HEK293 (cell line): Measurements from ENCODE around the gene RLF.

Source experiments
- BCL11A ChIP-seq: fragments of 450-650 bp; formaldehyde crosslinking; IDR thresholded peaks from 2 replicates; pipeline ENCODE4 v1.5.1; 2016; ENCODE audit warnings: low read depth, missing biosample characterization, missing genetic modification characterization
- IKZF3 ChIP-seq: fragments of 450-650 bp; IDR thresholded peaks from 2 replicates; pipeline ENCODE4 v1.5.0; 2018; ENCODE audit warnings: missing biosample characterization, mild to moderate bottlenecking, missing genetic modification characterization, moderate library complexity
- MEIS1 ChIP-seq: sonication (generic); formaldehyde crosslinking; IDR thresholded peaks from 2 replicates; pipeline ENCODE4 v1.8.1; 2022; ENCODE audit warnings: missing genetic modification reagents, mild to moderate bottlenecking, borderline replicate concordance
- OVOL3 ChIP-seq: fragments of 450-650 bp; formaldehyde crosslinking; IDR thresholded peaks from 2 replicates; pipeline ENCODE4 v1.5.1; 2016; ENCODE audit warnings: missing biosample characterization, missing genetic modification characterization
- PRDM1 ChIP-seq: fragments of 450-650 bp; formaldehyde crosslinking; IDR thresholded peaks from 2 replicates; pipeline ENCODE4; 2016; ENCODE audit warnings: missing biosample characterization, missing genetic modification characterization
- SP3 ChIP-seq: fragments of 450-650 bp; formaldehyde crosslinking; IDR thresholded peaks from 2 replicates; pipeline ENCODE4 v1.5.1; 2016; ENCODE audit warnings: missing biosample characterization, missing genetic modification characterization
- ZBTB7A ChIP-seq: fragments of 450-650 bp; formaldehyde crosslinking; IDR thresholded peaks from 2 replicates; pipeline ENCODE4 v1.5.1; 2016; ENCODE audit warnings: low read depth, missing biosample characterization, missing genetic modification characterization
- ZFP41 ChIP-seq: fragments of 450-650 bp; formaldehyde crosslinking; IDR thresholded peaks from 2 replicates; pipeline ENCODE4 v1.5.1; 2016; ENCODE audit warnings: missing biosample characterization, missing genetic modification characterization, borderline replicate concordance
- ZNF114 ChIP-seq: fragments of 450-650 bp; formaldehyde crosslinking; IDR thresholded peaks from 2 replicates; pipeline ENCODE4 v1.5.0; 2017; ENCODE audit warnings: missing biosample characterization, missing genetic modification characterization
- ZNF202 ChIP-seq: fragments of 450-650 bp; formaldehyde crosslinking; IDR thresholded peaks from 2 replicates; pipeline ENCODE4 v1.5.1; 2016; ENCODE audit warnings: missing biosample characterization, missing genetic modification characterization, borderline replicate concordance
- ZNF211 ChIP-seq: fragments of 450-650 bp; formaldehyde crosslinking; IDR thresholded peaks from 2 replicates; pipeline ENCODE4 v1.5.1; 2016; ENCODE audit warnings: low read depth, missing biosample characterization, missing genetic modification characterization
- ZNF23 ChIP-seq: fragments of 450-650 bp; formaldehyde crosslinking; IDR thresholded peaks from 2 replicates; pipeline ENCODE4 v1.5.1; 2016; ENCODE audit warnings: missing biosample characterization, missing genetic modification characterization, borderline replicate concordance
- ZNF302 ChIP-seq: fragments of 450-650 bp; formaldehyde crosslinking; IDR thresholded peaks from 2 replicates; pipeline ENCODE4 v1.5.1; 2016; ENCODE audit warnings: missing biosample characterization, missing genetic modification characterization, low read depth
- ZNF473 ChIP-seq: fragments of 450-650 bp; formaldehyde crosslinking; IDR thresholded peaks from 2 replicates; pipeline ENCODE4 v1.5.1; 2017; ENCODE audit warnings: missing biosample characterization, missing genetic modification characterization
- ZNF48 ChIP-seq: fragments of 450-650 bp; formaldehyde crosslinking; IDR thresholded peaks from 2 replicates; pipeline ENCODE4 v1.5.1; 2016; ENCODE audit warnings: missing biosample characterization, missing genetic modification characterization
- ZNF510 ChIP-seq: fragments of 450-650 bp; formaldehyde crosslinking; IDR thresholded peaks from 2 replicates; pipeline ENCODE4 v1.5.1; 2018; ENCODE audit warnings: mild to moderate bottlenecking, missing genetic modification characterization, missing biosample characterization; ENCODE audit not compliant: insufficient replicate concordance
- ZNF549 ChIP-seq: fragments of 450-650 bp; IDR thresholded peaks from 2 replicates; pipeline ENCODE4 v1.5.1; 2018; ENCODE audit warnings: missing biosample characterization, missing genetic modification characterization, mild to moderate bottlenecking, inconsistent platforms, moderate library complexity
- ZNF558 ChIP-seq: fragments of 450-650 bp; formaldehyde crosslinking; IDR thresholded peaks from 2 replicates; pipeline ENCODE4 v1.5.1; 2016; ENCODE audit warnings: missing biosample characterization, missing genetic modification characterization
- ZNF585B ChIP-seq: fragments of 450-650 bp; formaldehyde crosslinking; IDR thresholded peaks from 2 replicates; pipeline ENCODE4 v1.5.1; 2016; ENCODE audit warnings: missing biosample characterization, missing genetic modification characterization
- ZSCAN23 ChIP-seq: fragments of 450-650 bp; formaldehyde crosslinking; IDR thresholded peaks from 2 replicates; pipeline ENCODE4 v1.5.1; 2016; ENCODE audit warnings: missing biosample characterization, missing genetic modification characterization
- ZXDB ChIP-seq: fragments of 450-650 bp; formaldehyde crosslinking; IDR thresholded peaks from 2 replicates; pipeline ENCODE4 v1.5.1; 2016; ENCODE audit warnings: missing biosample characterization, missing genetic modification characterization
- TF ChIP-seq, protein P1 (sequence below): fragments of 450-650 bp; formaldehyde crosslinking; IDR thresholded peaks from 2 replicates; pipeline ENCODE4 v1.5.1; 2016; ENCODE audit warnings: missing biosample characterization, missing genetic modification characterization
- TF ChIP-seq, protein P2 (sequence below): fragments of 450-650 bp; formaldehyde crosslinking; IDR thresholded peaks from 2 replicates; pipeline ENCODE4 v1.5.1; 2016; ENCODE audit warnings: missing biosample characterization, missing genetic modification characterization, borderline replicate concordance
- TF ChIP-seq, protein P3 (sequence below): fragments of 450-650 bp; formaldehyde crosslinking; IDR thresholded peaks from 2 replicates; pipeline ENCODE4 v1.5.1; 2016; ENCODE audit warnings: missing biosample characterization, missing genetic modification characterization
- TF ChIP-seq, protein P4 (sequence below): fragments of 450-650 bp; formaldehyde crosslinking; IDR thresholded peaks from 2 replicates; pipeline ENCODE4 v1.5.1; 2016; ENCODE audit warnings: missing biosample characterization, missing genetic modification characterization
- TF ChIP-seq, protein P5 (sequence below): fragments of 450-650 bp; formaldehyde crosslinking; optimal IDR thresholded peaks from 2 replicates; pipeline ENCODE3; 2016; ENCODE audit warnings: missing biosample characterization, mild to moderate bottlenecking, missing genetic modification characterization
- TF ChIP-seq, protein P6 (sequence below): fragments of 450-650 bp; formaldehyde crosslinking; IDR thresholded peaks from 2 replicates; pipeline ENCODE4 v1.5.1; 2016; ENCODE audit warnings: missing biosample characterization, missing genetic modification characterization

The RLF gene

DNA sequence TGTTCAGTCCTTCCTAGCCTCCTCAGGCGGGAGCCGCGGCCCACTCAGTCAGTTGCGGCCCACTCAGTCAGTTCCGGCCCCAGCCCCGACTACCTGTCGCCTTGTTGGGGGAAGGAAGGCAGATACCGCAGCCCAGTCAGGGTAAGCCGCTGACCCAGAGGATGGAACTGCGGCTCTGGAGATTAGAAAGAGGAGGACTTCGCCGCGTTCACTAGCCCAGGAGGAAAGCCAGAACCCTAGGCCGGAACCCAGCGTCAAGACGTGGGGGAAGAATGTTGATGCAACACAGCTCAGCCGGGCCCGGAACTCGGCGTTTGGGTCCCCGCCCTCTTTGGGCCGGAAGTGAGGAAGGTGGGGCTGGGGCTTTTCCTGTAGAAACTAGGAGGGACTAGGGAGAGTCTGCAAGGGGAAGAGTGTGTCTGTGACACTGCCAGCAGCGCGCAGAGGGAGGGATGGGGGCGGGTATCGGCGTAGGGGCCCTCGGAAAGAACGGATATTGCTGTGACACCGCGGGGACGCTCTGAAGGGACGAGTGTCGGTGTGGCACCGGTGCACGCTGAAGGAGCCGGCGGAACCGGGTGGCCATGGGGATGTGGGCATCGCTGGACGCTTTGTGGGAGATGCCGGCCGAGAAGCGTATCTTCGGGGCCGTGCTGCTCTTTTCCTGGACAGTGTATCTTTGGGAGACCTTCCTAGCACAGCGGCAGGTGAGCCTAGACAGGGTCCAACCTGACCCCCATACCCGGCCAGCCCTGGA lies 96.7 kb downstream of the RLF start, which contains the start of gene ZMPSTE24 (continued):
- TF ChIP-seq, protein P1, sequence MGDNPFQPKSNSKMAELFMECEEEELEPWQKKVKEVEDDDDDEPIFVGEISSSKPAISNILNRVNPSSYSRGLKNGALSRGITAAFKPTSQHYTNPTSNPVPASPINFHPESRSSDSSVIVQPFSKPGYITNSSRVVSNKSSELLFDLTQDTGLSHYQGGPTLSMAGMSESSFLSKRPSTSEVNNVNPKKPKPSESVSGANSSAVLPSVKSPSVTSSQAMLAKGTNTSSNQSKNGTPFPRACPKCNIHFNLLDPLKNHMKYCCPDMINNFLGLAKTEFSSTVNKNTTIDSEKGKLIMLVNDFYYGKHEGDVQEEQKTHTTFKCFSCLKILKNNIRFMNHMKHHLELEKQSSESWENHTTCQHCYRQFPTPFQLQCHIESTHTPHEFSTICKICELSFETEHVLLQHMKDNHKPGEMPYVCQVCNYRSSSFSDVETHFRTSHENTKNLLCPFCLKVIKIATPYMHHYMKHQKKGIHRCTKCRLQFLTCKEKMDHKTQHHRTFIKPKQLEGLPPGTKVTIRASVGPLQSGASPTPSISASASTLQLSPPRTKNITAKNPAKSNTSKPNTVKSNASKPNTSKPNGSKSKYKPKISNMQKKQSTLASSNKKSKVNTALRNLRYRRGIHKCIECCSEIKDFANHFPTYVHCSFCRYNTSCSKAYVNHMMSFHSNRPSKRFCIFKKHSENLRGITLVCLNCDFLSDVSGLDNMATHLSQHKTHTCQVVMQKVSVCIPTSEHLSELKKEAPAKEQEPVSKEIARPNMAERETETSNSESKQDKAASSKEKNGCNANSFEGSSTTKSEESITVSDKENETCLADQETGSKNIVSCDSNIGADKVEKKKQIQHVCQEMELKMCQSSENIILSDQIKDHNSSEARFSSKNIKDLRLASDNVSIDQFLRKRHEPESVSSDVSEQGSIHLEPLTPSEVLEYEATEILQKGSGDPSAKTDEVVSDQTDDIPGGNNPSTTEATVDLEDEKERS (tag by site-specific recombination) = peak; percentile 95; the same call in 1 of the 2 replicates
- TF ChIP-seq, protein P2, sequence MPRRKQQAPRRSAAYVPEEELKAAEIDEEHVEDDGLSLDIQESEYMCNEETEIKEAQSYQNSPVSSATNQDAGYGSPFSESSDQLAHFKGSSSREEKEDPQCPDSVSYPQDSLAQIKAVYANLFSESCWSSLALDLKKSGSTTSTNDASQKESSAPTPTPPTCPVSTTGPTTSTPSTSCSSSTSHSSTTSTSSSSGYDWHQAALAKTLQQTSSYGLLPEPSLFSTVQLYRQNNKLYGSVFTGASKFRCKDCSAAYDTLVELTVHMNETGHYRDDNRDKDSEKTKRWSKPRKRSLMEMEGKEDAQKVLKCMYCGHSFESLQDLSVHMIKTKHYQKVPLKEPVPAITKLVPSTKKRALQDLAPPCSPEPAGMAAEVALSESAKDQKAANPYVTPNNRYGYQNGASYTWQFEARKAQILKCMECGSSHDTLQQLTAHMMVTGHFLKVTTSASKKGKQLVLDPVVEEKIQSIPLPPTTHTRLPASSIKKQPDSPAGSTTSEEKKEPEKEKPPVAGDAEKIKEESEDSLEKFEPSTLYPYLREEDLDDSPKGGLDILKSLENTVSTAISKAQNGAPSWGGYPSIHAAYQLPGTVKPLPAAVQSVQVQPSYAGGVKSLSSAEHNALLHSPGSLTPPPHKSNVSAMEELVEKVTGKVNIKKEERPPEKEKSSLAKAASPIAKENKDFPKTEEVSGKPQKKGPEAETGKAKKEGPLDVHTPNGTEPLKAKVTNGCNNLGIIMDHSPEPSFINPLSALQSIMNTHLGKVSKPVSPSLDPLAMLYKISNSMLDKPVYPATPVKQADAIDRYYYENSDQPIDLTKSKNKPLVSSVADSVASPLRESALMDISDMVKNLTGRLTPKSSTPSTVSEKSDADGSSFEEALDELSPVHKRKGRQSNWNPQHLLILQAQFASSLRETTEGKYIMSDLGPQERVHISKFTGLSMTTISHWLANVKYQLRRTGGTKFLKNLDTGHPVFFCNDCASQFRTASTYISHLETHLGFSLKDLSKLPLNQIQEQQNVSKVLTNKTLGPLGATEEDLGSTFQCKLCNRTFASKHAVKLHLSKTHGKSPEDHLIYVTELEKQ = peak; percentile 70
- TF ChIP-seq ZNF302 (peak; percentile 77; the same call in 1 of the 2 replicates), ZNF510 (peak; percentile 4), SP3 (tag by site-specific recombination) (peak; percentile 100), ZSCAN23 (tag by site-specific recombination) (peak; percentile 96), ZFP41 (0 out of 2 replicates have a peak, but pooled peaks have one; percentile 88), ZBTB7A (tag by site-specific recombination) (peak; percentile 87; the same call in 1 of the 2 replicates), BCL11A (0 out of 2 replicates have a peak, but pooled peaks have one; percentile 31), ZNF558 (peak; percentile 79), MEIS1 (CRISPR knock-in tag) (no peak), ZNF549 (no peak), OVOL3 (peak; percentile 87), ZXDB (tag by site-specific recombination) (peak; percentile 99), ZNF48 (no peak), ZNF585B (tag by site-specific recombination) (no peak), ZNF211 (no peak), PRDM1 (peak; percentile 90), IKZF3 (peak; percentile 92), ZNF202 (no peak), ZNF114 (tag by site-specific recombination) (no peak), ZNF23 (tag by site-specific recombination) (no peak), ZNF473 (tag by site-specific recombination) (no peak)
- TF ChIP-seq, protein P3, sequence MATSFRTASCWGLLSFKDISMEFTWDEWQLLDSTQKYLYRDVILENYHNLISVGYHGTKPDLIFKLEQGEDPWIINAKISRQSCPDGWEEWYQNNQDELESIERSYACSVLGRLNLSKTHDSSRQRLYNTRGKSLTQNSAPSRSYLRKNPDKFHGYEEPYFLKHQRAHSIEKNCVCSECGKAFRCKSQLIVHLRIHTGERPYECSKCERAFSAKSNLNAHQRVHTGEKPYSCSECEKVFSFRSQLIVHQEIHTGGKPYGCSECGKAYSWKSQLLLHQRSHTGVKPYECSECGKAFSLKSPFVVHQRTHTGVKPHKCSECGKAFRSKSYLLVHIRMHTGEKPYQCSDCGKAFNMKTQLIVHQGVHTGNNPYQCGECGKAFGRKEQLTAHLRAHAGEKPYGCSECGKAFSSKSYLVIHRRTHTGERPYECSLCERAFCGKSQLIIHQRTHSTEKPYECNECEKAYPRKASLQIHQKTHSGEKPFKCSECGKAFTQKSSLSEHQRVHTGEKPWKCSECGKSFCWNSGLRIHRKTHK (tag by site-specific recombination) = no peak
- TF ChIP-seq, protein P4, sequence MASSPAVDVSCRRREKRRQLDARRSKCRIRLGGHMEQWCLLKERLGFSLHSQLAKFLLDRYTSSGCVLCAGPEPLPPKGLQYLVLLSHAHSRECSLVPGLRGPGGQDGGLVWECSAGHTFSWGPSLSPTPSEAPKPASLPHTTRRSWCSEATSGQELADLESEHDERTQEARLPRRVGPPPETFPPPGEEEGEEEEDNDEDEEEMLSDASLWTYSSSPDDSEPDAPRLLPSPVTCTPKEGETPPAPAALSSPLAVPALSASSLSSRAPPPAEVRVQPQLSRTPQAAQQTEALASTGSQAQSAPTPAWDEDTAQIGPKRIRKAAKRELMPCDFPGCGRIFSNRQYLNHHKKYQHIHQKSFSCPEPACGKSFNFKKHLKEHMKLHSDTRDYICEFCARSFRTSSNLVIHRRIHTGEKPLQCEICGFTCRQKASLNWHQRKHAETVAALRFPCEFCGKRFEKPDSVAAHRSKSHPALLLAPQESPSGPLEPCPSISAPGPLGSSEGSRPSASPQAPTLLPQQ (tag by site-specific recombination) = peak; percentile 97
- TF ChIP-seq, protein P5, sequence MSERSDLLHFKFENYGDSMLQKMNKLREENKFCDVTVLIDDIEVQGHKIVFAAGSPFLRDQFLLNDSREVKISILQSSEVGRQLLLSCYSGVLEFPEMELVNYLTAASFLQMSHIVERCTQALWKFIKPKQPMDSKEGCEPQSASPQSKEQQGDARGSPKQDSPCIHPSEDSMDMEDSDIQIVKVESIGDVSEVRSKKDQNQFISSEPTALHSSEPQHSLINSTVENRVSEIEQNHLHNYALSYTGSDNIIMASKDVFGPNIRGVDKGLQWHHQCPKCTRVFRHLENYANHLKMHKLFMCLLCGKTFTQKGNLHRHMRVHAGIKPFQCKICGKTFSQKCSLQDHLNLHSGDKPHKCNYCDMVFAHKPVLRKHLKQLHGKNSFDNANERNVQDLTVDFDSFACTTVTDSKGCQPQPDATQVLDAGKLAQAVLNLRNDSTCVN (tag by site-specific recombination) = peak; percentile 94
- TF ChIP-seq, protein P6, sequence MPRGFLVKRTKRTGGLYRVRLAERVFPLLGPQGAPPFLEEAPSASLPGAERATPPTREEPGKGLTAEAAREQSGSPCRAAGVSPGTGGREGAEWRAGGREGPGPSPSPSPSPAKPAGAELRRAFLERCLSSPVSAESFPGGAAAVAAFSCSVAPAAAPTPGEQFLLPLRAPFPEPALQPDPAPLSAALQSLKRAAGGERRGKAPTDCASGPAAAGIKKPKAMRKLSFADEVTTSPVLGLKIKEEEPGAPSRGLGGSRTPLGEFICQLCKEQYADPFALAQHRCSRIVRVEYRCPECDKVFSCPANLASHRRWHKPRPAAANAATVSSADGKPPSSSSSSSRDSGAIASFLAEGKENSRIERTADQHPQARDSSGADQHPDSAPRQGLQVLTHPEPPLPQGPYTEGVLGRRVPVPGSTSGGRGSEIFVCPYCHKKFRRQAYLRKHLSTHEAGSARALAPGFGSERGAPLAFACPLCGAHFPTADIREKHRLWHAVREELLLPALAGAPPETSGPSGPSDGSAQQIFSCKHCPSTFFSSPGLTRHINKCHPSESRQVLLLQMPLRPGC (tag by site-specific recombination) = peak; percentile 94
